ENCODE measurements around the gene SPCS1. TPM values are rescaled to one million over a fixed set of nuclear protein-coding genes. Genes with fewer than 3 reads are reported as not detected.

The SPCS1 gene
- total and polyA plus RNA-seq, 9 of the 15 experiments (the other 6 are each of a cell fraction or from before 2014, with no cell fraction given): 73.9 to 567 (median 127) TPM

GRCh38 chr3:52685709-52686691 lies 19.9 kb upstream of the SPCS1 start, which contains the start of the genes GNL3 and PBRM1 (continued):
- TF ChIP-seq, protein P1, sequence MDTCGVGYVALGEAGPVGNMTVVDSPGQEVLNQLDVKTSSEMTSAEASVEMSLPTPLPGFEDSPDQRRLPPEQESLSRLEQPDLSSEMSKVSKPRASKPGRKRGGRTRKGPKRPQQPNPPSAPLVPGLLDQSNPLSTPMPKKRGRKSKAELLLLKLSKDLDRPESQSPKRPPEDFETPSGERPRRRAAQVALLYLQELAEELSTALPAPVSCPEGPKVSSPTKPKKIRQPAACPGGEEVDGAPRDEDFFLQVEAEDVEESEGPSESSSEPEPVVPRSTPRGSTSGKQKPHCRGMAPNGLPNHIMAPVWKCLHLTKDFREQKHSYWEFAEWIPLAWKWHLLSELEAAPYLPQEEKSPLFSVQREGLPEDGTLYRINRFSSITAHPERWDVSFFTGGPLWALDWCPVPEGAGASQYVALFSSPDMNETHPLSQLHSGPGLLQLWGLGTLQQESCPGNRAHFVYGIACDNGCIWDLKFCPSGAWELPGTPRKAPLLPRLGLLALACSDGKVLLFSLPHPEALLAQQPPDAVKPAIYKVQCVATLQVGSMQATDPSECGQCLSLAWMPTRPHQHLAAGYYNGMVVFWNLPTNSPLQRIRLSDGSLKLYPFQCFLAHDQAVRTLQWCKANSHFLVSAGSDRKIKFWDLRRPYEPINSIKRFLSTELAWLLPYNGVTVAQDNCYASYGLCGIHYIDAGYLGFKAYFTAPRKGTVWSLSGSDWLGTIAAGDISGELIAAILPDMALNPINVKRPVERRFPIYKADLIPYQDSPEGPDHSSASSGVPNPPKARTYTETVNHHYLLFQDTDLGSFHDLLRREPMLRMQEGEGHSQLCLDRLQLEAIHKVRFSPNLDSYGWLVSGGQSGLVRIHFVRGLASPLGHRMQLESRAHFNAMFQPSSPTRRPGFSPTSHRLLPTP (IDR thresholded peaks at IDR 0.05; ENCODE audit: borderline replicate concordance, extremely low read depth, insufficient read length): no peak
- peak; percentile 86 to 94 for TF ChIP-seq MAZ (CRISPR knock-in tag; conservative IDR thresholded peaks at IDR 0.05 in 1 of 2, IDR thresholded peaks at IDR 0.05 in 1 of 2)
- no peak for TF ChIP-seq ZNF780A (CRISPR knock-in tag; IDR thresholded peaks at IDR 0.05)
- no peak for TF ChIP-seq GTF2F1 (IDR thresholded peaks at IDR 0.05; ENCODE audit: low read depth, low read length)
- TF ChIP-seq NR2C2 (CRISPR knock-in tag; IDR thresholded peaks at IDR 0.05): no peak
- peak; percentile 72; the same call in 1 of the 2 replicates for TF ChIP-seq NR2C2 (tag; IDR thresholded peaks at IDR 0.05)
- TF ChIP-seq ZNF668 (CRISPR knock-in tag; IDR thresholded peaks at IDR 0.05): no peak
- TF ChIP-seq ESRRB (CRISPR knock-in tag; IDR thresholded peaks at IDR 0.05; ENCODE audit: borderline replicate concordance): no peak
- no peak for TF ChIP-seq RBM17 (IDR thresholded peaks at IDR 0.05; ENCODE audit: borderline replicate concordance, low read depth, low read length)
- TF ChIP-seq ZNF3 (CRISPR knock-in tag; IDR thresholded peaks at IDR 0.05): no peak
- TF ChIP-seq, protein P2, sequence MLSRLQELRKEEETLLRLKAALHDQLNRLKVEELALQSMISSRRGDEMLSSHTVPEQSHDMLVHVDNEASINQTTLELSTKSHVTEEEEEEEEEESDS (CRISPR knock-in tag; IDR thresholded peaks at IDR 0.05): no peak
- peak; percentile 85 for TF ChIP-seq CXXC5 (CRISPR knock-in tag; IDR thresholded peaks at IDR 0.05)
- TF ChIP-seq FOS (IDR thresholded peaks at IDR 0.05; ENCODE audit: extremely low read depth, insufficient read length): no peak
- TF ChIP-seq C11orf30 (IDR thresholded peaks at IDR 0.05; ENCODE audit: low read depth): 0 out of 2 replicates have a peak, but pooled peaks have one; percentile 27
- no peak for TF ChIP-seq NR4A1 (CRISPR knock-in tag; IDR thresholded peaks at IDR 0.05)
- TF ChIP-seq NR4A1 (tag; IDR thresholded peaks at IDR 0.05): no peak
- TF ChIP-seq ZBTB7A (IDR thresholded peaks at IDR 0.05; ENCODE audit: borderline replicate concordance, control insufficient read depth, low read depth, low read length): no peak
- TF ChIP-seq SP2 (IDR thresholded peaks at IDR 0.05; ENCODE audit: extremely low read depth, low read depth, low read length, poor library complexity, severe bottlenecking): no peak
- TF ChIP-seq MEF2D (tag; conservative IDR thresholded peaks at IDR 0.05; ENCODE audit: low read depth): no peak
- TF ChIP-seq E2F3 (CRISPR knock-in tag; IDR thresholded peaks at IDR 0.05): no peak
- TF ChIP-seq U2AF1 (optimal IDR thresholded peaks at IDR 0.05; ENCODE audit: low read depth, low read length): no peak
- TF ChIP-seq, protein P3, sequence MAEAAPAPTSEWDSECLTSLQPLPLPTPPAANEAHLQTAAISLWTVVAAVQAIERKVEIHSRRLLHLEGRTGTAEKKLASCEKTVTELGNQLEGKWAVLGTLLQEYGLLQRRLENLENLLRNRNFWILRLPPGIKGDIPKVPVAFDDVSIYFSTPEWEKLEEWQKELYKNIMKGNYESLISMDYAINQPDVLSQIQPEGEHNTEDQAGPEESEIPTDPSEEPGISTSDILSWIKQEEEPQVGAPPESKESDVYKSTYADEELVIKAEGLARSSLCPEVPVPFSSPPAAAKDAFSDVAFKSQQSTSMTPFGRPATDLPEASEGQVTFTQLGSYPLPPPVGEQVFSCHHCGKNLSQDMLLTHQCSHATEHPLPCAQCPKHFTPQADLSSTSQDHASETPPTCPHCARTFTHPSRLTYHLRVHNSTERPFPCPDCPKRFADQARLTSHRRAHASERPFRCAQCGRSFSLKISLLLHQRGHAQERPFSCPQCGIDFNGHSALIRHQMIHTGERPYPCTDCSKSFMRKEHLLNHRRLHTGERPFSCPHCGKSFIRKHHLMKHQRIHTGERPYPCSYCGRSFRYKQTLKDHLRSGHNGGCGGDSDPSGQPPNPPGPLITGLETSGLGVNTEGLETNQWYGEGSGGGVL (CRISPR knock-in tag; IDR thresholded peaks at IDR 0.05): no peak

All from K562 (cell line).